H9 (cell line): Measurements from ENCODE around the gene METTL3. TPM values are rescaled to one million over a fixed set of nuclear protein-coding genes. Genes with fewer than 3 reads are reported as not detected.

Experiments used
- DNase-seq: peaks from one replicate; pipeline ENCODE4 v3.0.0-alpha.2; 2017
- H2AFZ ChIP-seq: one replicate; pipeline ENCODE4 v1.6.1; 2013; ENCODE audit warnings: mild to moderate bottlenecking, low read length, control low read depth, moderate library complexity
- H2AK5ac ChIP-seq: 2 replicates; pipeline ENCODE4 v1.6.1; 2013; ENCODE audit warnings: low read length, control low read depth, mixed read lengths; ENCODE audit not compliant: insufficient read length
- H2BK120ac ChIP-seq: one replicate; pipeline ENCODE4 v1.6.1; 2013; ENCODE audit warnings: low read depth, mild to moderate bottlenecking, low read length, control low read depth, inconsistent platforms; ENCODE audit not compliant: poor library complexity, severe bottlenecking
- H2BK12ac ChIP-seq: 2 replicates; pipeline ENCODE4 v1.6.1; 2013; ENCODE audit warnings: low read length, control low read depth, mixed read lengths, low read depth; ENCODE audit not compliant: insufficient read length
- H2BK15ac ChIP-seq: 2 replicates; pipeline ENCODE4 v1.6.1; 2013; ENCODE audit warnings: low read depth, low read length, control low read depth
- H2BK20ac ChIP-seq: one replicate; pipeline ENCODE4 v1.6.1; 2013; ENCODE audit warnings: low read depth, mild to moderate bottlenecking, low read length, control low read depth, inconsistent platforms; ENCODE audit not compliant: poor library complexity, severe bottlenecking
- H2BK5ac ChIP-seq: 2 replicates; pipeline ENCODE4 v1.6.1; 2013; ENCODE audit warnings: low read length, control low read depth, mixed read lengths; ENCODE audit not compliant: insufficient read length
- H3K14ac ChIP-seq: 2 replicates; pipeline ENCODE4 v1.6.1; 2013; ENCODE audit warnings: low read length, control low read depth; ENCODE audit not compliant: insufficient read depth
- H3K18ac ChIP-seq: 2 replicates; pipeline ENCODE4 v1.6.1; 2013; ENCODE audit warnings: low read depth, mild to moderate bottlenecking, mixed read lengths, low read length, control low read depth; ENCODE audit not compliant: insufficient read length
- H3K23ac ChIP-seq: 2 replicates; pipeline ENCODE4 v1.6.1; 2013; ENCODE audit warnings: low read length, control low read depth, mixed read lengths, low read depth; ENCODE audit not compliant: insufficient read length
- H3K23me2 ChIP-seq: 2 replicates; pipeline ENCODE4 v1.6.1; 2013; ENCODE audit warnings: low read depth, mild to moderate bottlenecking, mixed read lengths, low read length, control low read depth; ENCODE audit not compliant: insufficient read length, poor library complexity, severe bottlenecking
- H3K27ac ChIP-seq: 2 replicates; pipeline ENCODE4 v1.5.1; 2013; ENCODE audit warnings: low read length, control low read depth, mixed read lengths, low read depth; ENCODE audit not compliant: insufficient read length
- H3K27me3 ChIP-seq: 2 replicates; pipeline ENCODE4 v1.6.1; 2013; ENCODE audit warnings: low read length, control low read depth, inconsistent platforms; ENCODE audit not compliant: insufficient read depth
- H3K4ac ChIP-seq: 2 replicates; pipeline ENCODE4 v1.6.1; 2013; ENCODE audit warnings: low read depth, mild to moderate bottlenecking, control low read depth, inconsistent platforms, low read length, moderate library complexity
- H3K4me1 ChIP-seq: 2 replicates; pipeline ENCODE4 v1.6.1; 2013; ENCODE audit warnings: low read length, control low read depth, inconsistent platforms; ENCODE audit not compliant: insufficient read depth
- H3K4me2 ChIP-seq: 2 replicates; pipeline ENCODE4 v1.6.1; 2013; ENCODE audit warnings: low read length, control low read depth, mixed read lengths; ENCODE audit not compliant: insufficient read length, insufficient read depth
- H3K56ac ChIP-seq: 2 replicates; pipeline ENCODE4 v1.6.1; 2013; ENCODE audit warnings: low read depth, mild to moderate bottlenecking, mixed read lengths, low read length, control low read depth; ENCODE audit not compliant: insufficient read length
- H3K79me1 ChIP-seq: 2 replicates; pipeline ENCODE4 v1.6.1; 2013; ENCODE audit warnings: low read depth, mild to moderate bottlenecking, moderate library complexity, low read length, control low read depth, inconsistent platforms; ENCODE audit not compliant: insufficient read depth, poor library complexity, severe bottlenecking
- H3K79me2 ChIP-seq: 2 replicates; pipeline ENCODE4 v1.6.1; 2013; ENCODE audit warnings: low read length, control low read depth, inconsistent platforms; ENCODE audit not compliant: insufficient read depth
- H3K9ac ChIP-seq: 2 replicates; pipeline ENCODE4 v1.6.1; 2013; ENCODE audit warnings: low read length, control low read depth, mixed read lengths; ENCODE audit not compliant: insufficient read length; ENCODE audit errors: extremely low read depth
- H3K9me3 ChIP-seq: one replicate; pipeline ENCODE4 v1.6.1; 2013; ENCODE audit warnings: low read depth, low read length, inconsistent platforms; ENCODE audit not compliant: control insufficient read depth
- H3T11ph ChIP-seq: one replicate; pipeline ENCODE4 v1.6.1; 2013; ENCODE audit warnings: mild to moderate bottlenecking, low read length, control low read depth, inconsistent platforms
- H4K20me1 ChIP-seq: one replicate; pipeline ENCODE4 v1.6.1; 2013; ENCODE audit not compliant: control insufficient read depth, insufficient read length, insufficient read depth
- H4K5ac ChIP-seq: 2 replicates; pipeline ENCODE4 v1.6.1; 2013; ENCODE audit warnings: low read depth, mild to moderate bottlenecking, mixed read lengths, low read length, control low read depth; ENCODE audit not compliant: insufficient read length
- H4K8ac ChIP-seq: replicated peaks from 2 replicates; pipeline ENCODE4 v1.6.1; 2013; ENCODE audit warnings: low read length, control low read depth, mixed read lengths, low read depth; ENCODE audit not compliant: insufficient read length
- H4K91ac ChIP-seq: 2 replicates; pipeline ENCODE4 v1.6.1; 2013; ENCODE audit warnings: low read depth, mild to moderate bottlenecking, moderate library complexity, mixed read lengths, low read length, control low read depth; ENCODE audit not compliant: insufficient read length
- H3K27ac Mint-ChIP-seq, 3 experiments: 2 replicates in 2 of 3; 3 replicates in 1 of 3; pipeline ENCODE4 v1.8.0; 2020 to 2021; ENCODE audit warnings: mixed read lengths in 3 of 3, mild to moderate bottlenecking in 1 of 3, moderate library complexity in 1 of 3
- H3K27me3 Mint-ChIP-seq: 2 replicates; pipeline ENCODE4 v1.8.0; 2021; ENCODE audit warnings: low read depth, mild to moderate bottlenecking, moderate library complexity, mixed read lengths
- H3K36me3 Mint-ChIP-seq, 3 experiments: 2 replicates in 2 of 3; 3 replicates in 1 of 3; pipeline ENCODE4 v1.8.0; 2020 to 2021; ENCODE audit warnings: low read depth in 3 of 3, mixed read lengths in 3 of 3; ENCODE audit not compliant: insufficient read depth in 1 of 3
- H3K4me1 Mint-ChIP-seq, 2 experiments: 2 replicates each; pipeline ENCODE4 v1.8.0; 2020; ENCODE audit warnings: mixed read lengths in 2 of 2
- H3K4me3 Mint-ChIP-seq, 2 experiments: 2 replicates in 1 of 2; 3 replicates in 1 of 2; pipeline ENCODE4 v1.8.0; 2020 to 2021; ENCODE audit warnings: mild to moderate bottlenecking in 2 of 2, mixed read lengths in 2 of 2, moderate library complexity in 1 of 2
- H3K9me3 Mint-ChIP-seq, 2 experiments: 2 replicates in 1 of 2; 3 replicates in 1 of 2; pipeline ENCODE4 v1.8.0; 2020; ENCODE audit warnings: mild to moderate bottlenecking in 2 of 2, mixed read lengths in 2 of 2, moderate library complexity in 1 of 2
- CTCF ChIP-seq: fragments of 200-600 bp; sonication (generic); conservative IDR thresholded peaks from 3 replicates; pipeline ENCODE4 v1.8.0; 2021; ENCODE audit warnings: antibody characterized with exemption, mild to moderate bottlenecking
- WGBS: extraction: QIAGEN DNeasy Blood & Tissue Kit; methylation state at CpG from one replicate; pipeline ENCODE4 v1.1.7; 2013; ENCODE audit warnings: missing lambda C conversion rate, low lambda C conversion rate, mixed read lengths; ENCODE audit not compliant: insufficient read length; ENCODE audit errors: extremely low coverage; 5-methylcytosine and 5-hydroxymethylcytosine counted together
- total RNA-seq: library from RNA; stranded (reverse); gene quantifications from 2 replicates; pipeline ENCODE4 v1.2.1, GENCODE V29; 2021

METTL3 gene
- total RNA-seq, 1 experiment from 2014 or later: 84.1 TPM

DNA sequence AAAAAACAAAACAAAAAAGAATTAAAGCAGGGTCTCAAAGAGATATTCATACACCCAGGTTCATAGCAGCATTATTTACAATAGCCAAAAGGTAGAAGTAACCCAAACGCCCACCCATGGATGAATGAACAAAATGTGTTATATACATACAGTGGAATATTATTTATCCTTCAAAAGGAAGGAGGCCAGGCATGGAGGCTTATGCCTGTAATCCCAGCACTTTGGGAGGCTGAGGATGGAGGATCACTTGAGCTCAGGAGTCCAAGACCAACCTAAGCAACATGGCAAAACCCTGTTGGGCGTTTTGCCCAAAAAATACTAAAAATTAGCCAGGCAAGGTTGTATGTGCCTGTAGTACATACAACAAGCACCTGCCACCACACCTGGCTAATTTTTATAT lies 4.6 kb downstream of the METTL3 start:
- Mint-ChIP-seq H3K9me3 (peaks cover 0 to 3% of the 10 kb centered on the region in 2 experiments; a peak in 3 of 5 replicates), H3K27me3 (no peaks in the 10 kb centered on the region), H3K36me3 (peaks cover 48 to 69% (median 57%) of the 10 kb centered on the region in 3 experiments), H3K4me1 (peaks cover 14 to 21% of the 10 kb centered on the region in 2 experiments), H3K27ac (no peak overlapping the region), H3K4me3 (no peak overlapping the region)
- Histone ChIP-seq H3K79me1 (peaks cover 3% of the 10 kb centered on the region), H3K4ac (no peak overlapping the region), H2AFZ (no peak overlapping the region), H3K18ac (no peak overlapping the region), H3K27me3 (no peaks in the 10 kb centered on the region), H2BK120ac (no peak overlapping the region), H3K14ac (no peak overlapping the region), H2BK20ac (no peak overlapping the region), H3K9me3 (no peaks in the 10 kb centered on the region), H4K20me1 (no peaks in the 10 kb centered on the region), H3K4me1 (no peaks in the 10 kb centered on the region), H3K56ac (no peak overlapping the region), H2BK12ac (no peak overlapping the region), H3K23me2 (no peaks in the 10 kb centered on the region), H4K8ac (no peak overlapping the region), H3K79me2 (peaks cover 20% of the 10 kb centered on the region; the same call in 1 of the 2 replicates), H3K23ac (no peak overlapping the region), H2BK15ac (no peak overlapping the region), H3K27ac (no peak overlapping the region), H3K9ac (no peak overlapping the region), H3T11ph (no peak overlapping the region), H4K91ac (no peak overlapping the region), H2AK5ac (no peak overlapping the region), H3K4me2 (no peak overlapping the region), H2BK5ac (no peak overlapping the region), H4K5ac (no peak overlapping the region)
- WGBS: no CpG with 5 or more reads among the region's 2 CpGs
- no peak for DNase-seq
- no peak for TF ChIP-seq CTCF
